Loucy (cell line): ENCODE measurements around the gene HRH2.

Source experiments
- H2AFZ ChIP-seq: fragments of 200-600 bp; sonication (generic); 2 replicates; pipeline ENCODE4 v1.6.0; 2016; ENCODE audit warnings: antibody characterized with exemption, mild to moderate bottlenecking, low read length, moderate library complexity
- H3F3A ChIP-seq: fragments of 200-600 bp; 2 replicates; pipeline ENCODE4 v1.6.0; 2016; ENCODE audit warnings: antibody characterized with exemption, low read depth, mild to moderate bottlenecking
- H3K27me3 ChIP-seq: fragments of 200-600 bp; sonication (generic); 2 replicates; pipeline ENCODE4 v1.6.1; 2014; ENCODE audit warnings: low read length, mild to moderate bottlenecking; ENCODE audit not compliant: insufficient read depth, poor library complexity, severe bottlenecking
- H3K36me3 ChIP-seq: fragments of 200-600 bp; sonication (generic); 2 replicates; pipeline ENCODE4 v1.6.1; 2016; ENCODE audit warnings: low read length; ENCODE audit not compliant: insufficient read depth
- H3K4me1 ChIP-seq: fragments of 200-600 bp; sonication (generic); 2 replicates; pipeline ENCODE4 v1.5.1; 2014; ENCODE audit warnings: low read length, mild to moderate bottlenecking; ENCODE audit not compliant: insufficient read depth, poor library complexity, severe bottlenecking
- H3K4me2 ChIP-seq: fragments of 200-600 bp; sonication (generic); 2 replicates; pipeline ENCODE4 v1.6.0; 2014; ENCODE audit warnings: antibody characterized with exemption, low read length, low read depth, mild to moderate bottlenecking; ENCODE audit not compliant: poor library complexity, severe bottlenecking
- H3K4me3 ChIP-seq: fragments of 200-600 bp; sonication (generic); 2 replicates; pipeline ENCODE4 v1.5.1; 2014; ENCODE audit warnings: low read length, mild to moderate bottlenecking, mixed read lengths; ENCODE audit not compliant: poor library complexity, severe bottlenecking
- H3K79me2 ChIP-seq: fragments of 200-600 bp; sonication (generic); 2 replicates; pipeline ENCODE4 v1.6.1; 2014; ENCODE audit warnings: low read length; ENCODE audit not compliant: insufficient read depth
- H3K9ac ChIP-seq: fragments of 200-600 bp; sonication (generic); 2 replicates; pipeline ENCODE4 v1.6.0; 2014; ENCODE audit warnings: mild to moderate bottlenecking, low read depth, low read length, moderate library complexity; ENCODE audit not compliant: poor library complexity, severe bottlenecking
- H3K9me2 ChIP-seq: fragments of 200-600 bp; sonication (generic); replicated peaks from 2 replicates; pipeline ENCODE4 v1.6.1; 2016; ENCODE audit warnings: low read depth, low read length, mixed read lengths
- H3K9me3 ChIP-seq: fragments of 200-600 bp; sonication (generic); 2 replicates; pipeline ENCODE4 v1.6.1; 2014; ENCODE audit warnings: mild to moderate bottlenecking, antibody characterized with exemption, low read length, low read depth; ENCODE audit not compliant: insufficient read depth
- H4K20me1 ChIP-seq: fragments of 200-600 bp; sonication (generic); 2 replicates; pipeline ENCODE4 v1.6.0; 2014; ENCODE audit warnings: antibody characterized with exemption, low read length, mild to moderate bottlenecking; ENCODE audit not compliant: insufficient read depth, poor library complexity, severe bottlenecking
- EZH2phosphoT487 ChIP-seq: fragments of 200-600 bp; IDR thresholded peaks from 2 replicates; pipeline ENCODE4 v1.6.1; 2018; ENCODE audit warnings: antibody characterized with exemption, mild to moderate bottlenecking, moderate library complexity, borderline replicate concordance
- TF ChIP-seq, protein P1 (sequence below): fragments of 200-600 bp; sonication (generic); conservative IDR thresholded peaks from 2 replicates; pipeline ENCODE4 v1.5.1; 2014; ENCODE audit warnings: mild to moderate bottlenecking, antibody characterized with exemption, low read length

Gene HRH2

GRCh38 chr5:175741556-175741955, 83.7 kb downstream of the HRH2 start:
- H3K27me3 ChIP-seq = no peaks in the 10 kb centered on the region
- H3F3A ChIP-seq = no peaks in the 10 kb centered on the region
- TF ChIP-seq EZH2phosphoT487 = no peak
- TF ChIP-seq, protein P1, sequence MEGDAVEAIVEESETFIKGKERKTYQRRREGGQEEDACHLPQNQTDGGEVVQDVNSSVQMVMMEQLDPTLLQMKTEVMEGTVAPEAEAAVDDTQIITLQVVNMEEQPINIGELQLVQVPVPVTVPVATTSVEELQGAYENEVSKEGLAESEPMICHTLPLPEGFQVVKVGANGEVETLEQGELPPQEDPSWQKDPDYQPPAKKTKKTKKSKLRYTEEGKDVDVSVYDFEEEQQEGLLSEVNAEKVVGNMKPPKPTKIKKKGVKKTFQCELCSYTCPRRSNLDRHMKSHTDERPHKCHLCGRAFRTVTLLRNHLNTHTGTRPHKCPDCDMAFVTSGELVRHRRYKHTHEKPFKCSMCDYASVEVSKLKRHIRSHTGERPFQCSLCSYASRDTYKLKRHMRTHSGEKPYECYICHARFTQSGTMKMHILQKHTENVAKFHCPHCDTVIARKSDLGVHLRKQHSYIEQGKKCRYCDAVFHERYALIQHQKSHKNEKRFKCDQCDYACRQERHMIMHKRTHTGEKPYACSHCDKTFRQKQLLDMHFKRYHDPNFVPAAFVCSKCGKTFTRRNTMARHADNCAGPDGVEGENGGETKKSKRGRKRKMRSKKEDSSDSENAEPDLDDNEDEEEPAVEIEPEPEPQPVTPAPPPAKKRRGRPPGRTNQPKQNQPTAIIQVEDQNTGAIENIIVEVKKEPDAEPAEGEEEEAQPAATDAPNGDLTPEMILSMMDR = no peak
- H3K9me3 ChIP-seq = no peaks in the 10 kb centered on the region
- no peak overlapping the region for H3K4me2 ChIP-seq
- H4K20me1 ChIP-seq = no peaks in the 10 kb centered on the region
- H3K36me3 ChIP-seq = no peaks in the 10 kb centered on the region
- no peaks in the 10 kb centered on the region for H3K79me2 ChIP-seq
- H2AFZ ChIP-seq = no peak overlapping the region
- H3K4me3 ChIP-seq = no peak overlapping the region
- H3K9me2 ChIP-seq = no peaks in the 10 kb centered on the region
- H3K9ac ChIP-seq = no peak overlapping the region
- no peaks in the 10 kb centered on the region for H3K4me1 ChIP-seq

- TF ChIP-seq EZH2phosphoT487 = no peak
- TF ChIP-seq, protein P1 = no peak
- Histone ChIP-seq H2AFZ (no peak overlapping the region), H4K20me1 (no peaks in the 10 kb centered on the region), H3K27me3 (no peaks in the 10 kb centered on the region), H3K4me1 (no peaks in the 10 kb centered on the region), H3K9ac (no peak overlapping the region), H3K4me2 (no peak overlapping the region), H3K9me3 (no peaks in the 10 kb centered on the region), H3K4me3 (no peak overlapping the region), H3K79me2 (no peaks in the 10 kb centered on the region), H3K9me2 (no peaks in the 10 kb centered on the region), H3K36me3 (no peaks in the 10 kb centered on the region), H3F3A (no peaks in the 10 kb centered on the region)
Measured at GRCh38 chr5:175742290-175742994, 84.6 kb downstream of the HRH2 start.

DNA sequence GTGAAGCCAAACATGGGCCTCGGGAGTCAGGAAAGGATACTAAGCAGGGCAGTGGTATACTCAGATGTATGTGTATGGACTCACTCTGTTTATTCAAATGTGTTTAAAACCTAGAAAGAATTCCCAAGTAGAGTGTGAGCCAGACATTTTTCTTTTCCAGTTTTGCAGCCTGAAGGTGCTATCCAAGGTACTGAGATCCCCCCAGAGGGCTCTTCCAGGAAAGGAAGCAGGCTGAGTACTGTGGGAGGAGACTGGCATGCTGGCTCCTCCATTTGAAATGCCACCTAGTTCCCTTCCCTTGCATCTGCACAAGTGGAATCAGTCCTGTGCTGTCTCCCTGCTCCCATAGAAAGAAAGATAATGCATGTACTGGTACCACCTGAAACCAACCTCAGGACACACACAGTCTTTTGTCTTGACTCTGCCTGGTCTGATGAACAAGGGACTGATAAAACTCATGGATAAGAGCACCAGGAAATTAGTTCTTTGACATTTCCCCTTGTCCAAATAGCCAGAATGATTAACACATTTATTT, 85.9 kb downstream of the HRH2 start:
- Histone ChIP-seq H3F3A (no peaks in the 10 kb centered on the region), H3K79me2 (no peaks in the 10 kb centered on the region), H3K9ac (no peak overlapping the region), H3K36me3 (no peaks in the 10 kb centered on the region), H3K9me2 (no peaks in the 10 kb centered on the region), H3K4me1 (no peaks in the 10 kb centered on the region), H2AFZ (no peak overlapping the region), H3K4me2 (no peak overlapping the region), H3K9me3 (no peaks in the 10 kb centered on the region), H3K4me3 (no peak overlapping the region), H4K20me1 (no peaks in the 10 kb centered on the region), H3K27me3 (no peaks in the 10 kb centered on the region)
- TF ChIP-seq, protein P1 = no peak
- TF ChIP-seq EZH2phosphoT487 = no peak
